ENCODE data around the gene ANO6. TPM values are rescaled to one million over a fixed set of nuclear protein-coding genes. Genes with fewer than 3 reads are reported as not detected.
A peak's percentile ranks its signal among the peaks of the same experiment; 100 is the strongest.

Gene ANO6
- total and polyA plus RNA-seq, 8 donors = 58.0 to 79.7 (median 66.1) TPM

- Histone ChIP-seq H3K4me1 (no peaks in the 10 kb centered on the region), H3K36me3 (peaks cover 0 to 28% of the 10 kb centered on the region in 2 donors), H3K27ac (no peak overlapping the region), H3K4me3 (no peak overlapping the region), H3K27me3 (no peaks in the 10 kb centered on the region), H3K9me3 (peaks cover 0 to 5% of the 10 kb centered on the region in 2 donors)
- intact Hi-C loops (cut with DNase I) = no loop called here
- TF ChIP-seq CTCF (IDR thresholded peaks at IDR 0.05) = no peak
- no peak for ATAC-seq
- DNase-seq = no peak
These were observed 182.7 kb downstream of the ANO6 start for GRCh38 chr12:45398552-45398951.

GRCh38 chr12:45400991-45401390, 185.1 kb downstream of the ANO6 start:
- intact Hi-C loops (cut with DNase I) = no loop called here
- DNase-seq (no peak), ATAC-seq (no peak)
- TF ChIP-seq CTCF (IDR thresholded peaks at IDR 0.05) = no peak
- Histone ChIP-seq H3K4me1 (no peaks in the 10 kb centered on the region), H3K9me3 (no peaks in the 10 kb centered on the region), H3K27ac (no peak overlapping the region), H3K4me3 (no peak overlapping the region), H3K36me3 (peaks cover 0 to 52% of the 10 kb centered on the region in 2 donors), H3K27me3 (no peaks in the 10 kb centered on the region)

- no peak for ATAC-seq
- no peak overlapping the region for H3K27ac ChIP-seq
- H3K36me3 ChIP-seq = peaks cover 0 to 60% of the 10 kb centered on the region in 2 donors
- TF ChIP-seq CTCF (IDR thresholded peaks at IDR 0.05) = no peak
- H3K9me3 ChIP-seq = no peaks in the 10 kb centered on the region
- intact Hi-C loops (cut with DNase I) = no loop called here
- H3K4me1 ChIP-seq = no peaks in the 10 kb centered on the region
- no peaks in the 10 kb centered on the region for H3K27me3 ChIP-seq
- peak in 2 of 4 donors; percentile 61 to 63 for DNase-seq
- no peak overlapping the region for H3K4me3 ChIP-seq
These were observed 186.4 kb downstream of the ANO6 start for GRCh38 chr12:45402288-45402687.

- no peaks in the 10 kb centered on the region for H3K4me1 ChIP-seq
- peaks cover 0 to 86% of the 10 kb centered on the region in 2 donors for H3K36me3 ChIP-seq
- no peak overlapping the region for H3K27ac ChIP-seq
- H3K9me3 ChIP-seq = no peaks in the 10 kb centered on the region
- TF ChIP-seq CTCF (IDR thresholded peaks at IDR 0.05) = no peak
- H3K4me3 ChIP-seq = no peak overlapping the region
- intact Hi-C loops (cut with DNase I) = no loop called here
- no peaks in the 10 kb centered on the region for H3K27me3 ChIP-seq
- peak; percentile 96 for ATAC-seq
- peak in 2 of 4 donors; percentile 23 to 74 for DNase-seq
These were observed 191.3 kb downstream of the ANO6 start for GRCh38 chr12:45406988-45407850.

- Histone ChIP-seq H3K4me3 (no peak overlapping the region), H3K27ac (no peak overlapping the region), H3K9me3 (no peaks in the 10 kb centered on the region), H3K36me3 (peaks cover 0 to 86% of the 10 kb centered on the region in 2 donors), H3K4me1 (no peaks in the 10 kb centered on the region), H3K27me3 (no peaks in the 10 kb centered on the region)
- ATAC-seq (no peak), DNase-seq (no peak)
- intact Hi-C loops (cut with DNase I) = no loop called here
- no peak for TF ChIP-seq CTCF (IDR thresholded peaks at IDR 0.05)
These were observed 192.3 kb downstream of the ANO6 start for GRCh38 chr12:45407981-45408728.
